Common myeloid progenitor, CD34-positive (primary cell): ENCODE results near the gene DZIP1L.
A peak's percentile ranks its signal among the peaks of the same experiment; 100 is the strongest.
"Not testable (repeated sequence)": the region's sequence is repeated elsewhere in the genome, so short reads cannot be mapped to it uniquely, and the experiment has no call there.

Source experiments
- CTCF ChIA-PET: fragments of 350-600 bp; sonication (Branson Sonifier 250); formaldehyde crosslinking; loops from one replicate; lab custom pipeline; 2021; ENCODE audit warnings: antibody characterized with exemption; lab: Charles Lee
- POLR2A ChIA-PET: fragments of 350-600 bp; sonication (Branson Sonifier 250); formaldehyde crosslinking; loops from one replicate; lab custom pipeline; 2021; ENCODE audit warnings: antibody characterized with exemption; lab: Charles Lee
- DNase-seq, 3 donors: peaks; one replicate each; pipeline versions ENCODE4 v3.0.0 to v3.0.0-alpha.2; 2013
- H3K27ac ChIP-seq, 2 experiments: 1 replicate in 1 of 2; 2 replicates in 1 of 2; pipeline ENCODE4 v1.7.0; 2013; ENCODE audit warnings: inconsistent platforms in 2 of 2, low read length in 2 of 2, mild to moderate bottlenecking in 2 of 2, low read depth in 1 of 2, moderate library complexity in 1 of 2; ENCODE audit not compliant: severe bottlenecking in 2 of 2, insufficient read depth in 1 of 2, poor library complexity in 1 of 2
- H3K27me3 ChIP-seq, 5 experiments: replicated peaks in 2 of 5; 1 replicate in 3 of 5; 2 replicates in 2 of 5; pipeline versions ENCODE4 v1.6.1 to v1.7.0; 2013; ENCODE audit warnings: low read length in 4 of 5, mild to moderate bottlenecking in 2 of 5, moderate library complexity in 2 of 5, inconsistent platforms in 1 of 5; ENCODE audit not compliant: insufficient read depth in 5 of 5, control insufficient read depth in 4 of 5
- H3K36me3 ChIP-seq, 4 experiments: 1 replicate in 2 of 4; 2 replicates in 2 of 4; pipeline versions ENCODE4 v1.6.1 to v1.7.0; 2013; ENCODE audit warnings: low read length in 3 of 4, control low read depth in 1 of 4, mild to moderate bottlenecking in 1 of 4; ENCODE audit not compliant: control insufficient read depth in 4 of 4, insufficient read depth in 4 of 4
- H3K4me1 ChIP-seq, 4 experiments: 1 replicate in 3 of 4; 2 replicates in 1 of 4; pipeline versions ENCODE4 v1.6.1 to v1.7.1; 2013; ENCODE audit warnings: low read length in 3 of 4, mild to moderate bottlenecking in 3 of 4, control low read depth in 1 of 4, inconsistent platforms in 1 of 4, moderate library complexity in 1 of 4; ENCODE audit not compliant: control insufficient read depth in 4 of 4, insufficient read depth in 4 of 4; ENCODE audit errors: control extremely low read depth in 1 of 4
- H3K4me3 ChIP-seq, 7 experiments: 1 replicate in 4 of 7; 2 replicates in 3 of 7; pipeline versions ENCODE4 v1.5.1 to v1.7.0; 2013; ENCODE audit warnings: mild to moderate bottlenecking in 7 of 7, low read length in 6 of 7, moderate library complexity in 6 of 7, inconsistent platforms in 2 of 7, low read depth in 2 of 7, control low read depth in 1 of 7; ENCODE audit not compliant: insufficient read depth in 4 of 7, control insufficient read depth in 1 of 7; ENCODE audit errors: extremely low read depth in 1 of 7
- H3K9me3 ChIP-seq, 5 experiments: 1 replicate in 4 of 5; 2 replicates in 1 of 5; pipeline versions ENCODE4 v1.6.1 to v1.7.1; 2013; ENCODE audit warnings: low read length in 4 of 5, mild to moderate bottlenecking in 2 of 5, inconsistent platforms in 1 of 5, low read depth in 1 of 5, moderate library complexity in 1 of 5; ENCODE audit not compliant: control insufficient read depth in 4 of 5, insufficient read depth in 2 of 5; ENCODE audit errors: control extremely low read depth in 1 of 5
- WGBS: methylation state at CpG from one replicate; pipeline ENCODE4 v1.1.5; 2013; ENCODE audit not compliant: insufficient coverage; 5-methylcytosine and 5-hydroxymethylcytosine counted together

The DZIP1L gene

GRCh38 chr3:138114431-138114918 lies 933 bp downstream of the DZIP1L start:
- CTCF ChIA-PET: no interaction called here
- Histone ChIP-seq H3K4me1 (peaks cover 0 to 15% (median 4%) of the 10 kb centered on the region in 4 experiments), H3K27me3 (peaks cover 0 to 2% (median 0%) of the 10 kb centered on the region in 5 experiments), H3K36me3 (no peaks in the 10 kb centered on the region), H3K27ac (no peak overlapping the region), H3K4me3 (peak overlapping the region in 6 of 7 experiments; percentile 61 to 91 (median 84)), H3K9me3 (no peaks in the 10 kb centered on the region)
- DNase-seq: no peak
- POLR2A ChIA-PET: no interaction called here
- 36% methylated on average over 6 of the region's 9 CpGs for WGBS

GRCh38 chr3:138113326-138113725 lies 2.1 kb downstream of the DZIP1L start:
- ChIA-PET POLR2A (no interaction called here), CTCF (interaction anchor here (0.7 to 1.1 kb wide), 3 partner anchors 44 to 62 kb away, joined by 3 read pairs; partner anchors contain the start of gene DBR1)

GRCh38 chr3:138112362-138112761 lies 3.0 kb downstream of the DZIP1L start:
- H3K27me3 ChIP-seq: peaks cover 0 to 2% (median 0%) of the 10 kb centered on the region in 5 experiments
- WGBS: 100% methylated on average over 8 of the region's 8 CpGs
- ChIA-PET CTCF (interaction anchor here (1.6 kb wide), 1 partner anchor 11 kb away, joined by 4 read pairs; no protein-coding TSS in a partner anchor), POLR2A (no interaction called here)
- no peaks in the 10 kb centered on the region for H3K36me3 ChIP-seq
- H3K4me1 ChIP-seq: peaks cover 0 to 15% (median 4%) of the 10 kb centered on the region in 4 experiments
- no peaks in the 10 kb centered on the region for H3K9me3 ChIP-seq
- H3K27ac ChIP-seq: no peak overlapping the region
- no peak for DNase-seq
- H3K4me3 ChIP-seq: no peak overlapping the region

More at GRCh38 chr3:138113326-138113725, 2.1 kb downstream of the DZIP1L start:
- H3K9me3 ChIP-seq: no peaks in the 10 kb centered on the region
- no peaks in the 10 kb centered on the region for H3K36me3 ChIP-seq
- no peak overlapping the region for H3K27ac ChIP-seq
- H3K27me3 ChIP-seq: peaks cover 0 to 2% (median 0%) of the 10 kb centered on the region in 5 experiments
- DNase-seq: peak in 1 of 3 donors; percentile 27
- H3K4me1 ChIP-seq: peaks cover 0 to 15% (median 4%) of the 10 kb centered on the region in 4 experiments
- WGBS: 89% methylated on average over 1 of the region's 1 CpG
- no peak overlapping the region for H3K4me3 ChIP-seq

GRCh38 chr3:138105598-138105997 lies 9.8 kb downstream of the DZIP1L start:
- no peak for DNase-seq
- ChIA-PET POLR2A (no interaction called here), CTCF (interaction anchor here (1.6 kb wide), 1 partner anchor 10 kb away, joined by 4 read pairs; the partner anchor contains the start of gene DZIP1L)
- H3K36me3 ChIP-seq: peaks cover 0 to 5% (median 2%) of the 10 kb centered on the region in 4 experiments
- H3K4me1 ChIP-seq: no peaks in the 10 kb centered on the region
- H3K27me3 ChIP-seq: no peaks in the 10 kb centered on the region
- no peak overlapping the region for H3K27ac ChIP-seq
- no CpG with 5 or more reads among the region's 1 CpG for WGBS
- H3K9me3 ChIP-seq: no peaks in the 10 kb centered on the region
- H3K4me3 ChIP-seq: no peak overlapping the region

GRCh38 chr3:138103466-138103865 lies 11.9 kb downstream of the DZIP1L start:
- no peak for DNase-seq
- CTCF ChIA-PET: interaction anchor here (2.0 kb wide), 1 partner anchor 10 kb away, joined by 7 read pairs; no protein-coding TSS in a partner anchor
- Histone ChIP-seq H3K4me3 (no peak overlapping the region), H3K27ac (no peak overlapping the region), H3K27me3 (no peaks in the 10 kb centered on the region), H3K4me1 (no peaks in the 10 kb centered on the region), H3K36me3 (peaks cover 0 to 7% (median 3%) of the 10 kb centered on the region in 4 experiments), H3K9me3 (no peaks in the 10 kb centered on the region)
- POLR2A ChIA-PET: no interaction called here
- WGBS: 99% methylated on average over 19 of the region's 19 CpGs

- CTCF ChIA-PET: interaction anchor here (0.8 to 1.7 kb wide), 10 partner anchors 10 to 66 kb away, joined by 3 to 7 read pairs (median 4); partner anchors contain the start of gene DZIP1L
- H3K9me3 ChIP-seq, H3K27ac ChIP-seq, H3K36me3 ChIP-seq, H3K4me1 ChIP-seq, H3K4me3 ChIP-seq, H3K27me3 ChIP-seq, POLR2A ChIA-PET, DNase-seq: not testable (repeated sequence)
- WGBS: 95% methylated on average over 20 of the region's 22 CpGs
Measured at GRCh38 chr3:138101351-138101940, 14.0 kb downstream of the DZIP1L start.

- DNase-seq: no peak
- Histone ChIP-seq H3K4me3 (no peak overlapping the region), H3K27me3 (no peaks in the 10 kb centered on the region), H3K27ac (no peak overlapping the region), H3K36me3 (peaks cover 0 to 12% (median 6%) of the 10 kb centered on the region in 4 experiments), H3K9me3 (no peaks in the 10 kb centered on the region), H3K4me1 (no peaks in the 10 kb centered on the region)
- ChIA-PET CTCF (interaction anchor here (1.0 to 1.4 kb wide), 3 partner anchors 9 to 29 kb away, joined by 3 to 7 read pairs (median 5); no protein-coding TSS in a partner anchor), POLR2A (no interaction called here)
Measured at GRCh38 chr3:138099417-138099816, 16.0 kb downstream of the DZIP1L start.
